ENCODE measurements around the gene ARHGEF10L. TPM values are rescaled to one million over a fixed set of nuclear protein-coding genes. Genes with fewer than 3 reads are reported as not detected.
A peak's percentile ranks its signal among the peaks of the same experiment; 100 is the strongest.

ARHGEF10L gene
- total and polyA plus RNA-seq, 5 experiments from 2014 or later, result 0.27 to 0.34 TPM; not detected in 3

- no peak for ATAC-seq
- Mint-ChIP-seq H3K4me3 (no peak overlapping the region), H3K4me1 (peaks cover 0 to 8% (median 2%) of the 10 kb centered on the region in 4 donors), H3K27me3 (peaks cover 0 to 2% (median 0%) of the 10 kb centered on the region in 5 donors), H3K9me3 (no peaks in the 10 kb centered on the region), H3K27ac (peak overlapping the region in 1 of 10 donors; percentile 8), H3K36me3 (no peaks in the 10 kb centered on the region)
- POLR2A ChIA-PET, result no interaction called here
- DNase-seq, result no peak
Measured at GRCh38 chr1:17584539-17584938, 45.0 kb downstream of the ARHGEF10L start.

- POLR2A ChIA-PET, result no interaction called here
- Mint-ChIP-seq H3K27me3 (peaks cover 0 to 3% (median 0%) of the 10 kb centered on the region in 5 donors), H3K27ac (no peak overlapping the region), H3K9me3 (no peaks in the 10 kb centered on the region), H3K36me3 (no peaks in the 10 kb centered on the region), H3K4me1 (peaks cover 0 to 8% (median 2%) of the 10 kb centered on the region in 4 donors), H3K4me3 (no peak overlapping the region)
- DNase-seq, result no peak
- no peak for ATAC-seq
Measured at GRCh38 chr1:17585266-17585987, 45.9 kb downstream of the ARHGEF10L start.

- Mint-ChIP-seq H3K4me1 (peaks cover 0 to 6% (median 1%) of the 10 kb centered on the region in 4 donors), H3K27me3 (peaks cover 0 to 3% (median 0%) of the 10 kb centered on the region in 5 donors), H3K36me3 (no peaks in the 10 kb centered on the region), H3K9me3 (no peaks in the 10 kb centered on the region), H3K27ac (no peak overlapping the region), H3K4me3 (no peak overlapping the region)
- ATAC-seq (no peak), DNase-seq (no peak)
- POLR2A ChIA-PET, result no interaction called here
Measured at GRCh38 chr1:17586172-17586964, 46.9 kb downstream of the ARHGEF10L start.

- H3K27me3 Mint-ChIP-seq, result peaks cover 0 to 6% (median 0%) of the 10 kb centered on the region in 5 donors
- no peak for ATAC-seq
- no peak overlapping the region for H3K27ac Mint-ChIP-seq
- H3K9me3 Mint-ChIP-seq, result no peaks in the 10 kb centered on the region
- no peaks in the 10 kb centered on the region for H3K4me1 Mint-ChIP-seq
- POLR2A ChIA-PET, result no interaction called here
- H3K4me3 Mint-ChIP-seq, result no peak overlapping the region
- no peak for DNase-seq
- no peaks in the 10 kb centered on the region for H3K36me3 Mint-ChIP-seq
Measured at GRCh38 chr1:17587693-17588047, 48.2 kb downstream of the ARHGEF10L start.

- DNase-seq (no peak), ATAC-seq (no peak)
- Mint-ChIP-seq H3K9me3 (no peaks in the 10 kb centered on the region), H3K27ac (no peak overlapping the region), H3K4me3 (no peak overlapping the region), H3K36me3 (no peaks in the 10 kb centered on the region), H3K4me1 (no peaks in the 10 kb centered on the region), H3K27me3 (peaks cover 0 to 6% (median 0%) of the 10 kb centered on the region in 5 donors)
- POLR2A ChIA-PET, result no interaction called here
Measured at GRCh38 chr1:17588048-17588871, 48.8 kb downstream of the ARHGEF10L start.

GRCh38 chr1:17591814-17592430 lies 52.4 kb downstream of the ARHGEF10L start:
- no peak overlapping the region for H3K4me3 Mint-ChIP-seq
- H3K4me1 Mint-ChIP-seq, result no peaks in the 10 kb centered on the region
- DNase-seq, result no peak
- POLR2A ChIA-PET, result no interaction called here
- H3K36me3 Mint-ChIP-seq, result no peaks in the 10 kb centered on the region
- no peaks in the 10 kb centered on the region for H3K9me3 Mint-ChIP-seq
- H3K27me3 Mint-ChIP-seq, result peaks cover 0 to 6% (median 0%) of the 10 kb centered on the region in 5 donors
- no peak for ATAC-seq
- no peak overlapping the region for H3K27ac Mint-ChIP-seq

- peaks cover 0 to 6% (median 0%) of the 10 kb centered on the region in 5 donors for H3K27me3 Mint-ChIP-seq
- DNase-seq (no peak), ATAC-seq (no peak)
- H3K9me3 Mint-ChIP-seq, result no peaks in the 10 kb centered on the region
- no peaks in the 10 kb centered on the region for H3K36me3 Mint-ChIP-seq
- POLR2A ChIA-PET, result no interaction called here
- H3K4me3 Mint-ChIP-seq, result no peak overlapping the region
- H3K4me1 Mint-ChIP-seq, result no peaks in the 10 kb centered on the region
- peak overlapping the region in 1 of 10 donors; percentile 42 for H3K27ac Mint-ChIP-seq
Measured at GRCh38 chr1:17594026-17594425, 54.5 kb downstream of the ARHGEF10L start.

- Mint-ChIP-seq H3K36me3 (no peaks in the 10 kb centered on the region), H3K4me1 (no peaks in the 10 kb centered on the region), H3K4me3 (no peak overlapping the region), H3K9me3 (no peaks in the 10 kb centered on the region), H3K27ac (no peak overlapping the region), H3K27me3 (peaks cover 0 to 6% (median 2%) of the 10 kb centered on the region in 5 donors)
- DNase-seq (no peak), ATAC-seq (no peak)
- POLR2A ChIA-PET, result interaction anchor here (0.6 kb wide), 3 partner anchors 502 to 1070 kb away, joined by 3 to 4 read pairs (median 3); no protein-coding TSS in a partner anchor
Measured at GRCh38 chr1:17594690-17595601, 55.4 kb downstream of the ARHGEF10L start.

GRCh38 chr1:17595602-17595925 lies 56.1 kb downstream of the ARHGEF10L start:
- H3K27ac Mint-ChIP-seq, result no peak overlapping the region
- POLR2A ChIA-PET, result interaction anchor here (0.6 kb wide), 1 partner anchor 501 kb away, joined by 4 read pairs; no protein-coding TSS in a partner anchor
- H3K4me3 Mint-ChIP-seq, result no peak overlapping the region
- H3K27me3 Mint-ChIP-seq, result peaks cover 0 to 6% (median 2%) of the 10 kb centered on the region in 5 donors
- H3K36me3 Mint-ChIP-seq, result no peaks in the 10 kb centered on the region
- H3K4me1 Mint-ChIP-seq, result no peaks in the 10 kb centered on the region
- ATAC-seq (no peak), DNase-seq (no peak)
- H3K9me3 Mint-ChIP-seq, result no peaks in the 10 kb centered on the region

GRCh38 chr1:17596186-17596585 lies 56.7 kb downstream of the ARHGEF10L start:
- Mint-ChIP-seq H3K4me3 (no peak overlapping the region), H3K36me3 (no peaks in the 10 kb centered on the region), H3K27ac (no peak overlapping the region), H3K9me3 (no peaks in the 10 kb centered on the region), H3K4me1 (no peaks in the 10 kb centered on the region), H3K27me3 (peaks cover 0 to 6% (median 2%) of the 10 kb centered on the region in 5 donors)
- POLR2A ChIA-PET, result interaction anchor here (0.6 kb wide), 1 partner anchor 141 kb away, joined by 4 read pairs; no protein-coding TSS in a partner anchor
- ATAC-seq, result no peak
- no peak for DNase-seq

GRCh38 chr1:17596651-17597509 lies 57.4 kb downstream of the ARHGEF10L start:
- Mint-ChIP-seq H3K36me3 (no peaks in the 10 kb centered on the region), H3K4me1 (no peaks in the 10 kb centered on the region), H3K27me3 (peaks cover 0 to 8% (median 3%) of the 10 kb centered on the region in 5 donors), H3K4me3 (no peak overlapping the region), H3K27ac (no peak overlapping the region), H3K9me3 (no peaks in the 10 kb centered on the region)
- no peak for DNase-seq
- no peak for ATAC-seq
- POLR2A ChIA-PET, result interaction anchor here (0.6 kb wide), 1 partner anchor 141 kb away, joined by 4 read pairs; no protein-coding TSS in a partner anchor
